OCI-LY7 (cell line): ENCODE data around the gene BNIP3. TPM values are rescaled to one million over a fixed set of nuclear protein-coding genes. Genes with fewer than 3 reads are reported as not detected.

Experiments
- BruUV-seq: library from RNA; stranded (reverse); fragments of 400-500 nt; replicated peaks from 2 replicates; lab custom pipeline; 2021; lab: Mats Ljungman, UMichigan
- CTCF ChIA-PET: fragments of 300-600 bp; sonication (Branson Sonifier 250); formaldehyde crosslinking; loops from one replicate; lab custom pipeline; 2022; ENCODE audit warnings: antibody characterized with exemption; ENCODE audit not compliant: unreplicated experiment; lab: Charles Lee
- POLR2A ChIA-PET: fragments of 300-600 bp; sonication (Branson Sonifier 250); formaldehyde crosslinking; loops from one replicate; lab custom pipeline; 2022; ENCODE audit warnings: antibody characterized with exemption; lab: Charles Lee
- DNase-seq: peaks from one replicate; pipeline ENCODE4 v3.0.0-alpha.2; 2015; ENCODE audit warnings: low spot score
- H2AFZ ChIP-seq: fragments of 200-600 bp; sonication (generic), shearing (Covaris generic); 2 replicates; pipeline ENCODE4 v1.6.1; 2014; ENCODE audit warnings: mild to moderate bottlenecking, antibody characterized with exemption, low read length, moderate library complexity
- H3K27ac ChIP-seq: fragments of 200-600 bp; sonication (generic); 2 replicates; pipeline ENCODE4 v1.5.1; 2014; ENCODE audit warnings: mixed run types, low read depth, mild to moderate bottlenecking, moderate library complexity, low read length, inconsistent platforms; ENCODE audit not compliant: poor library complexity, severe bottlenecking
- H3K36me3 ChIP-seq: fragments of 200-600 bp; sonication (generic); 2 replicates; pipeline ENCODE4 v1.6.1; 2014; ENCODE audit warnings: mild to moderate bottlenecking, antibody characterized with exemption, low read length, moderate library complexity, mixed read lengths; ENCODE audit not compliant: insufficient read depth
- H3K4me1 ChIP-seq: fragments of 200-600 bp; sonication (generic); 2 replicates; pipeline ENCODE4 v1.5.1; 2014; ENCODE audit warnings: mild to moderate bottlenecking, low read length; ENCODE audit not compliant: insufficient read depth, poor library complexity, severe bottlenecking
- H3K4me2 ChIP-seq: fragments of 200-600 bp; sonication (generic); 2 replicates; pipeline ENCODE4 v1.6.1; 2014; ENCODE audit warnings: mild to moderate bottlenecking, low read length
- H3K4me3 ChIP-seq: fragments of 200-600 bp; sonication (generic); 2 replicates; pipeline ENCODE4 v1.5.1; 2014; ENCODE audit warnings: mild to moderate bottlenecking, low read depth, low read length; ENCODE audit not compliant: poor library complexity, severe bottlenecking
- H3K79me2 ChIP-seq: fragments of 200-600 bp; sonication (generic); 2 replicates; pipeline ENCODE4 v1.6.1; 2016; ENCODE audit warnings: low read depth, mild to moderate bottlenecking, low read length, moderate library complexity, mixed read lengths; ENCODE audit not compliant: insufficient read depth
- H3K9me2 ChIP-seq: fragments of 200-600 bp; sonication (generic); 2 replicates; pipeline ENCODE4 v1.6.1; 2016; ENCODE audit warnings: mild to moderate bottlenecking, low read length, mixed read lengths; ENCODE audit not compliant: insufficient read depth
- H3K9me3 ChIP-seq: fragments of 200-600 bp; sonication (generic); 2 replicates; pipeline ENCODE4 v1.6.1; 2014; ENCODE audit warnings: mild to moderate bottlenecking, mixed run types, low read length, mixed read lengths
- H4K20me1 ChIP-seq: fragments of 200-600 bp; sonication (generic); 2 replicates; pipeline ENCODE4 v1.6.1; 2014; ENCODE audit warnings: mild to moderate bottlenecking, antibody characterized with exemption, low read length, moderate library complexity, mixed read lengths; ENCODE audit not compliant: insufficient read depth
- CTCF ChIP-seq: fragments of 200-600 bp; sonication (generic); conservative IDR thresholded peaks from 2 replicates; pipeline ENCODE4 v1.5.1; 2014; ENCODE audit warnings: mild to moderate bottlenecking, antibody characterized with exemption, low read length, moderate library complexity, mixed read lengths
- EZH2phosphoT487 ChIP-seq: fragments of 200-600 bp; sonication (generic); IDR thresholded peaks from 2 replicates; pipeline ENCODE4 v1.6.1; 2018; ENCODE audit warnings: low read depth, borderline replicate concordance, mild to moderate bottlenecking, mixed run types, antibody characterized with exemption, low read length, moderate library complexity, mixed read lengths
- intact Hi-C: fragments of 100-400 bp; cut with micrococcal nuclease; formaldehyde crosslinking; loops from one replicate; pipeline ENCODE4 v1.10.0; 2022; ENCODE audit not compliant: unreplicated experiment
- total RNA-seq, 2 experiments: library from RNA; depleted of rRNA in 1 of 2; stranded (reverse); fragments of >200 nt in 1 of 2; shearing (Covaris generic) in 1 of 2; gene quantifications; 2 replicates each; pipeline ENCODE4 v1.2.3, GENCODE V29; 2014 to 2022

Gene BNIP3
- total RNA-seq, 2 experiments from 2014 or later: 60.1 to 99.8 TPM

GRCh38 chr10:131949041-131949862 is 32.5 kb downstream of the BNIP3 start:
- no peak overlapping the region for H2AFZ ChIP-seq
- no peak overlapping the region for H3K4me3 ChIP-seq
- H3K79me2 ChIP-seq: no peaks in the 10 kb centered on the region
- no peak for DNase-seq
- no peaks in the 10 kb centered on the region for H3K9me2 ChIP-seq
- intact Hi-C loops: no loop called here
- ChIA-PET POLR2A (interaction anchor here (0.6 kb wide), 1 partner anchor 9 kb away, joined by 3 read pairs; no protein-coding TSS in a partner anchor), CTCF (no interaction called here)
- H3K9me3 ChIP-seq: no peaks in the 10 kb centered on the region
- BruUV-seq: no TSS peak
- H3K36me3 ChIP-seq: peaks cover 75% of the 10 kb centered on the region
- H3K4me1 ChIP-seq: no peaks in the 10 kb centered on the region
- no peaks in the 10 kb centered on the region for H4K20me1 ChIP-seq
- H3K27ac ChIP-seq: no peak overlapping the region
- H3K4me2 ChIP-seq: no peak overlapping the region
- TF ChIP-seq CTCF (no peak), EZH2phosphoT487 (no peak)

DNA sequence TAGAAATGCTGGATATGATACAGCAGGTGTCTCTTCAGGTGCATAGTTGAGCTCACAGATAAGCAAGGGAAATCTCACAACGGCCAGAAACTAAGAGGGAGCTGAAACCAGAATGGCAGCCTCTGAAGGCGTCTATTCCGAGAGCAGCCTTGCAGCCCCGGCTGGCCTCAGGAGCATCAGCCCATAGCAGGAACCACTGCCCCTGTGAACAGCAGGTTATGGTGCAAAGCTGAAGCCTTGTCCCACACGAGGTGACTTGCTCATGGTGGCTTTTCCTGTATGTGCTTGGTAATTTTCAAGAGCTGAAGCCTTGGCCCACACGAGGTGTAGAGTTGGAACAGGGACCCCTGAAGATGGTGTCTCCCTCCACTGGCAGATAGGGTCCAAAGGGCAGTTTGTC is 33.2 kb downstream of the BNIP3 start:
- BruUV-seq: no TSS peak
- ChIA-PET CTCF (no interaction called here), POLR2A (no interaction called here)
- H3K79me2 ChIP-seq: no peaks in the 10 kb centered on the region
- TF ChIP-seq EZH2phosphoT487: no peak
- no peak for TF ChIP-seq CTCF
- peaks cover 76% of the 10 kb centered on the region for H3K36me3 ChIP-seq
- no peaks in the 10 kb centered on the region for H3K9me2 ChIP-seq
- H3K4me2 ChIP-seq: no peak overlapping the region
- intact Hi-C loops: no loop called here
- H2AFZ ChIP-seq: no peak overlapping the region
- no peaks in the 10 kb centered on the region for H3K4me1 ChIP-seq
- H3K9me3 ChIP-seq: no peaks in the 10 kb centered on the region
- no peak overlapping the region for H3K27ac ChIP-seq
- no peak overlapping the region for H3K4me3 ChIP-seq
- H4K20me1 ChIP-seq: no peaks in the 10 kb centered on the region
- no peak for DNase-seq

DNA sequence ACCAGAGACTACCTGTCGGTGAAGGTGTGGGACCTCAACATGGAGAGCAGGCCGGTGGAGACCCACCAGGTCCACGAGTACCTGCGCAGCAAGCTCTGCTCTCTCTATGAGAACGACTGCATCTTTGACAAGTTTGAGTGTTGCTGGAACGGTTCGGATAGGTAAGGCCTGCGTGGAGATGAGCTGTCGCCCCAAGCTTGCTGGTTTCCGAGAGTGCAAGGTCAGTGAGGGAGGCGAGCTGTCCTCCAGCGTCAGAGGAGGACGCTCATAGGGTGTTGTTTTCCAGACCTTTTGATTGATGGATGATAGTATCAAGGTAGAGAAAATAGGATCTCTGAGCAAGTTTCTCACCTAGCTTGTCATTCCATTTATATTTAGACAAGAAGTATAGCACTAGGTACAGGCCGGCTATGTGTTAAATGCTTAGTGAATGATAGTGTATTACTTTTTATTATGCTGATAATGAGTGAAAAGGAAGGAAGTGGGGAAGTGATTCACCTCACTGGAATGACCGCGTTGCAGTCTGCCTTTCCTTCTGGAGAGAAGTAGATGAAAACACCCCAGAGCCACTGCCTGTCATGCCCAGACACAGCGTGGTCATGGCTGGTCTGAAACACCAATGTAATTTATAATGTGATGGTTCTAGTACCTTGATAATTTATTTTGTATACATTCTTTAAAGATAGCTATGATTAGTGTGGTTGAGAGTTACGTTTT is 33.9 kb downstream of the BNIP3 start:
- ChIA-PET POLR2A (interaction anchor here (1.0 kb wide), 1 partner anchor 25 kb away, joined by 3 read pairs; no protein-coding TSS in a partner anchor), CTCF (no interaction called here)
- TF ChIP-seq CTCF (no peak), EZH2phosphoT487 (no peak)
- H3K4me2 ChIP-seq: no peak overlapping the region
- intact Hi-C loops: no loop called here
- no peak overlapping the region for H2AFZ ChIP-seq
- H3K79me2 ChIP-seq: no peaks in the 10 kb centered on the region
- no peaks in the 10 kb centered on the region for H3K9me2 ChIP-seq
- no peaks in the 10 kb centered on the region for H3K9me3 ChIP-seq
- H3K4me1 ChIP-seq: no peaks in the 10 kb centered on the region
- H3K4me3 ChIP-seq: no peak overlapping the region
- no peaks in the 10 kb centered on the region for H4K20me1 ChIP-seq
- H3K36me3 ChIP-seq: peaks cover 80% of the 10 kb centered on the region
- no TSS peak for BruUV-seq
- no peak overlapping the region for H3K27ac ChIP-seq
- DNase-seq: no peak
